GM23248 (cell line): ENCODE measurements around the gene EPHA2. TPM values are rescaled to one million over a fixed set of nuclear protein-coding genes. Genes with fewer than 3 reads are reported as not detected.

Experiments used
- DNase-seq: peaks from one replicate; pipeline ENCODE4 v3.0.0-alpha.2; 2015
- H2AFZ ChIP-seq: fragments of 200-600 bp; sonication (generic); 2 replicates; pipeline ENCODE4 v1.6.1; 2016; ENCODE audit warnings: antibody characterized with exemption
- H3F3A ChIP-seq: fragments of 200-600 bp; sonication (generic); 2 replicates; pipeline ENCODE4 v1.6.1; 2016; ENCODE audit warnings: mild to moderate bottlenecking, antibody characterized with exemption, mixed run types; ENCODE audit not compliant: insufficient read depth
- H3K27ac ChIP-seq: fragments of 200-600 bp; sonication (generic); 2 replicates; pipeline ENCODE4 v1.5.1; 2016; ENCODE audit warnings: mild to moderate bottlenecking
- H3K27me3 ChIP-seq: fragments of 200-600 bp; sonication (generic); replicated peaks from 2 replicates; pipeline ENCODE4 v1.6.1; 2016; ENCODE audit warnings: mild to moderate bottlenecking; ENCODE audit not compliant: insufficient read depth
- H3K36me3 ChIP-seq: fragments of 200-600 bp; sonication (generic); 2 replicates; pipeline ENCODE4 v1.6.1; 2016; ENCODE audit warnings: low read depth, mild to moderate bottlenecking
- H3K4me1 ChIP-seq: fragments of 200-600 bp; sonication (generic); 2 replicates; pipeline ENCODE4 v1.6.1; 2016; ENCODE audit warnings: mild to moderate bottlenecking; ENCODE audit not compliant: insufficient read depth
- H3K4me2 ChIP-seq: fragments of 200-600 bp; sonication (generic); one replicate; pipeline ENCODE4 v1.6.1; 2016; ENCODE audit warnings: mild to moderate bottlenecking; ENCODE audit not compliant: unreplicated experiment
- H3K4me3 ChIP-seq: fragments of 200-600 bp; sonication (generic); 2 replicates; pipeline ENCODE4 v1.5.1; 2016; ENCODE audit warnings: mild to moderate bottlenecking
- H3K79me2 ChIP-seq: fragments of 200-600 bp; sonication (generic); 2 replicates; pipeline ENCODE4 v1.6.1; 2016; ENCODE audit warnings: mild to moderate bottlenecking; ENCODE audit not compliant: insufficient read depth
- H3K9ac ChIP-seq: fragments of 200-600 bp; sonication (generic); 2 replicates; pipeline ENCODE4 v1.6.1; 2016; ENCODE audit warnings: mild to moderate bottlenecking
- H3K9me2 ChIP-seq: fragments of 200-600 bp; sonication (generic); 2 replicates; pipeline ENCODE4 v1.6.1; 2016; ENCODE audit warnings: mixed run types, mild to moderate bottlenecking, moderate library complexity; ENCODE audit not compliant: insufficient read depth
- H3K9me3 ChIP-seq: fragments of 200-600 bp; sonication (generic); one replicate; pipeline ENCODE4 v1.6.1; 2017; ENCODE audit warnings: low read depth
- H4K20me1 ChIP-seq: fragments of 200-600 bp; sonication (generic); 2 replicates; pipeline ENCODE4 v1.6.0; 2016; ENCODE audit not compliant: insufficient read depth
- EZH2 ChIP-seq: fragments of 200-600 bp; sonication (generic); IDR thresholded peaks from 2 replicates; pipeline ENCODE4 v1.6.1; 2018; ENCODE audit warnings: antibody characterized with exemption, mild to moderate bottlenecking; ENCODE audit not compliant: insufficient read depth, poor library complexity, severe bottlenecking
- EZH2phosphoT487 ChIP-seq: fragments of 200-600 bp; sonication (generic); IDR thresholded peaks from 2 replicates; pipeline ENCODE4 v1.6.1; 2018; ENCODE audit warnings: antibody characterized with exemption, moderate library complexity, mild to moderate bottlenecking, low read depth; ENCODE audit not compliant: insufficient read depth
- WGBS, 2 experiments: methylation state at CpG; one replicate each; pipeline ENCODE4 v1.1.6; 2015 to 2017; ENCODE audit warnings: low lambda C conversion rate in 2 of 2, low coverage in 1 of 2; ENCODE audit errors: missing lambda C conversion rate in 2 of 2; 5-methylcytosine and 5-hydroxymethylcytosine counted together
- in situ Hi-C: fragments of 300-500 bp; cut with MboI; formaldehyde crosslinking; loops from 2 replicates; pipeline ENCODE4 v1.15.0; 2020
- polyA plus RNA-seq: library from polyadenylated mRNA; unstranded; fragments of >200 nt; fragmentation: Nextera tagmentation; extraction: Ambion mirVana; gene quantifications from 2 replicates; pipeline ENCODE4 v1.2.1, GENCODE V29; 2016
- total RNA-seq: library from RNA; depleted of rRNA; stranded (reverse); fragments of >200 nt; shearing (Covaris generic); gene quantifications from 2 replicates; pipeline ENCODE4 v1.2.3, GENCODE V29; 2014

Gene EPHA2
- total and polyA plus RNA-seq, 2 experiments from 2014 or later: 8.8 to 21.7 TPM

DNA sequence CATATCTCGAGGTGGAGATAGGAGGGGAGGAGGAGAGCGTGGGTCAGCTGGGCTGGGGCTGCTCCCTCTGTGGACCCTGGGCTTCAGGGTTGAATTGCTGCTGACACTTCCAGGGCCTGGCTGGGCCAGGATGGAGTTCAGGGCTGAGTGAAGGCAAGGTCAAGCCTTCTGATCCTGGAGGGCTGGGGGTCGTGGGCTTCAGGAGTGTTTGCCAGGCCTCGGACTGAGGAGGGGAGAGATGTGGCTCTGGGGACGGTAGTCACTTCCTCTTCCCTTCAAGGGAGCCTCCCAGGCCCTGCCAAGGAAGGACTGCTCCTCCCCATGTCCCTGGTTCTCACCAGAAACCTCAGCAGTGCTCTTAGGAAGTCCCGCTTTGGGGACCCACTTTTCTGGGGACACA lies 70.3 kb downstream of the EPHA2 start:
- H3K4me2 ChIP-seq: no peak overlapping the region
- no peak overlapping the region for H3K9ac ChIP-seq
- no peak overlapping the region for H3K27ac ChIP-seq
- WGBS, 2 experiments: 68 to 77% methylated on average over 5 to 6 of the region's 6 CpGs
- DNase-seq: no peak
- no peaks in the 10 kb centered on the region for H3K9me2 ChIP-seq
- no peak overlapping the region for H2AFZ ChIP-seq
- no peak for TF ChIP-seq EZH2phosphoT487
- TF ChIP-seq EZH2: no peak
- H3K9me3 ChIP-seq: no peaks in the 10 kb centered on the region
- no peaks in the 10 kb centered on the region for H4K20me1 ChIP-seq
- no peaks in the 10 kb centered on the region for H3K36me3 ChIP-seq
- H3K4me1 ChIP-seq: peaks cover 11% of the 10 kb centered on the region
- H3K79me2 ChIP-seq: no peaks in the 10 kb centered on the region
- no peaks in the 10 kb centered on the region for H3K27me3 ChIP-seq
- in situ Hi-C loops: loop anchor here (10.0 to 25.0 kb wide), 2 partner anchors 159 to 277 kb away; partner anchors contain the start of genes FBXO42 and SZRD1
- no peak overlapping the region for H3K4me3 ChIP-seq
- no peaks in the 10 kb centered on the region for H3F3A ChIP-seq

- H3F3A ChIP-seq: no peaks in the 10 kb centered on the region
- H4K20me1 ChIP-seq: no peaks in the 10 kb centered on the region
- H3K4me2 ChIP-seq: no peak overlapping the region
- H3K79me2 ChIP-seq: no peaks in the 10 kb centered on the region
- H3K9me3 ChIP-seq: no peaks in the 10 kb centered on the region
- H3K27me3 ChIP-seq: no peaks in the 10 kb centered on the region
- in situ Hi-C loops: loop anchor here (10.0 to 25.0 kb wide), 2 partner anchors 161 to 279 kb away; partner anchors contain the start of genes FBXO42 and SZRD1
- no peak overlapping the region for H3K4me3 ChIP-seq
- H3K27ac ChIP-seq: no peak overlapping the region
- no peaks in the 10 kb centered on the region for H3K9me2 ChIP-seq
- no peak for TF ChIP-seq EZH2
- TF ChIP-seq EZH2phosphoT487: no peak
- H3K4me1 ChIP-seq: peaks cover 3% of the 10 kb centered on the region
- no peaks in the 10 kb centered on the region for H3K36me3 ChIP-seq
- WGBS, 2 experiments: 77 to 100% methylated on average over 2 to 5 of the region's 5 CpGs
- H3K9ac ChIP-seq: no peak overlapping the region
- DNase-seq: no peak
- no peak overlapping the region for H2AFZ ChIP-seq
Measured at GRCh38 chr1:16083486-16083885, 72.4 kb downstream of the EPHA2 start.

DNA sequence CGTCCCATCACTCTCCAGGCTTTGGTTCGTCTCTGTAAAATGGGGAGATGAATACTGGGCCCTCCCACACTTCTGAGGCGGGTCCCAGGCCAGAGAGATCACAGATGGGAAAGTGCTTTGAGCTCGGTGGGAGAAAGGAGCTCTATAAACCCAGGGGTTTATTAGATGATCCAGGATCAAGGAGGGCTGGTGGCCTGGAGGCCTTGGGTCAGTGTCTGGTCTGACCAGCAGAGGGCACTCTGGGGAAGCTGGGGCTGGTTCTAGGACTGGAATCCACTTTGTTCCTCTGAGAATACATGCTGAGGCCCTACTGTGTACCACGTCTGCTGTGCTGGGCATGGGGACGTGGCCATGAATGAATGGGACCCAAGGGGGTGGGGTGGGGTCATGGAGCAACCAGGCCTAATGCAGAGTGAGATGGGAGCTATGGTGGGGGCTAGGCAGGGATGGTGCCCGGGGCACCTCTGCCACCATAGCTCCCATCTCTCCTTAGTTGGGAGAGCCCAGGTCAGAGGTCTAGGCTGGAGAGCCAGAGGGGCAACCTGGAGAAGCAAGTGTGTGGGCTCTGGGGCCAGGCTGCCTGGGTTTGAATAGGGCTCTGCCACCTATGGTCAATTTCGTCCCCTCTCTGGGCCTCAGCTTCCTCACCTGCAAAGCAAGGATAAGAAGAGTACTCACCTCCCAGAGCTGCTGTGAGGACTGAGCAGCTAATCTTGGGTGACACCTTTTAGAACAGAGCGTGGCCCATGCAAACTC lies 73.4 kb downstream of the EPHA2 start:
- Histone ChIP-seq H3K4me1 (no peaks in the 10 kb centered on the region), H3K9ac (no peak overlapping the region), H3K36me3 (no peaks in the 10 kb centered on the region), H4K20me1 (no peaks in the 10 kb centered on the region), H3F3A (no peaks in the 10 kb centered on the region), H3K27me3 (no peaks in the 10 kb centered on the region), H3K4me3 (no peak overlapping the region), H3K4me2 (no peak overlapping the region), H3K9me3 (no peaks in the 10 kb centered on the region), H3K79me2 (no peaks in the 10 kb centered on the region), H3K9me2 (no peaks in the 10 kb centered on the region), H3K27ac (no peak overlapping the region), H2AFZ (no peak overlapping the region)
- in situ Hi-C loops: loop anchor here (10.0 to 25.0 kb wide), 2 partner anchors 162 to 280 kb away; partner anchors contain the start of genes FBXO42 and SZRD1
- peak; percentile 73 for DNase-seq
- 51 to 54% methylated on average over 8 to 9 of the region's 9 CpGs for WGBS, 2 experiments
- no peak for TF ChIP-seq EZH2
- no peak for TF ChIP-seq EZH2phosphoT487

- Histone ChIP-seq H3F3A (peaks cover 2% of the 10 kb centered on the region; the same call in 1 of the 2 replicates), H3K4me3 (no peak overlapping the region), H3K79me2 (no peaks in the 10 kb centered on the region), H3K4me1 (peaks cover 4% of the 10 kb centered on the region), H3K27me3 (no peaks in the 10 kb centered on the region), H3K36me3 (no peaks in the 10 kb centered on the region), H4K20me1 (no peaks in the 10 kb centered on the region), H3K27ac (no peak overlapping the region), H3K9me3 (no peaks in the 10 kb centered on the region), H3K4me2 (no peak overlapping the region), H3K9me2 (no peaks in the 10 kb centered on the region), H2AFZ (no peak overlapping the region), H3K9ac (no peak overlapping the region)
- no peak for DNase-seq
- WGBS, 2 experiments: 77 to 81% methylated on average over 9 of the region's 9 CpGs
- TF ChIP-seq EZH2: no peak
- TF ChIP-seq EZH2phosphoT487: no peak
- in situ Hi-C loops: loop anchor here (10.0 to 25.0 kb wide), 2 partner anchors 163 to 281 kb away; partner anchors contain the start of genes FBXO42 and SZRD1
Measured at GRCh38 chr1:16081636-16082035, 74.2 kb downstream of the EPHA2 start.
